Testis (tissue), 2 donors: ENCODE data around the gene TICRR.

Experiments used
- CTCF ChIP-seq, 3 experiments: fragments of 450-650 bp in 2 of 3; fragments of 200-600 bp in 1 of 3; sonication (generic) in 1 of 3; IDR thresholded peaks; one replicate each; pipeline ENCODE4 v1.5.1; 2016 to 2019; ENCODE audit warnings: antibody characterized with exemption in 3 of 3, mild to moderate bottlenecking in 2 of 3, moderate library complexity in 1 of 3
- POLR2A ChIP-seq: fragments of 450-650 bp; IDR thresholded peaks from one replicate; pipeline ENCODE4 v1.6.1; 2017; ENCODE audit warnings: antibody characterized with exemption, mild to moderate bottlenecking, moderate library complexity

- TF ChIP-seq POLR2A (no peak), CTCF (IDR thresholded peaks at IDR 0.05) (no peak)
Observed at GRCh38 chr15:89586651-89587050, 11.4 kb downstream of the TICRR start.
